ELF-1 (cell line): ENCODE data around the gene DGKQ.

Source experiments
- DNase-seq: peaks from one replicate; pipeline ENCODE4 v3.0.0-alpha.2; 2016; ENCODE audit warnings: low read depth, low spot score

The DGKQ gene

GRCh38 chr4:961351-962230 lies 11.8 kb downstream of the DGKQ start:
- DNase-seq: no peak

GRCh38 chr4:960636-961350 lies 12.6 kb downstream of the DGKQ start:
- DNase-seq: no peak

GRCh38 chr4:960140-960635 lies 13.2 kb downstream of the DGKQ start:
- no peak for DNase-seq

- DNase-seq: no peak
Observed at GRCh38 chr4:959338-960139, 13.8 kb downstream of the DGKQ start.

GRCh38 chr4:958696-959337 lies 14.6 kb downstream of the DGKQ start:
- no peak for DNase-seq

- DNase-seq: no peak
Observed at GRCh38 chr4:958314-958665, 15.1 kb downstream of the DGKQ start.

- no peak for DNase-seq
Observed at GRCh38 chr4:957581-958313, 15.6 kb downstream of the DGKQ start.

- no peak for DNase-seq
Observed at GRCh38 chr4:957231-957580, 16.2 kb downstream of the DGKQ start.

- no peak for DNase-seq
Observed at GRCh38 chr4:956531-957230, 16.7 kb downstream of the DGKQ start.

GRCh38 chr4:955931-956381 lies 17.4 kb downstream of the DGKQ start:
- no peak for DNase-seq

- DNase-seq: no peak
Observed at GRCh38 chr4:955161-955921, 18.0 kb downstream of the DGKQ start.

GRCh38 chr4:954211-955020 lies 19.0 kb downstream of the DGKQ start:
- no peak for DNase-seq

GRCh38 chr4:953574-953915 lies 19.8 kb downstream of the DGKQ start:
- no peak for DNase-seq

- DNase-seq: no peak
Observed at GRCh38 chr4:952881-953573, 20.3 kb downstream of the DGKQ start.

GRCh38 chr4:951594-952468 lies 21.5 kb downstream of the DGKQ start:
- no peak for DNase-seq

GRCh38 chr4:951186-951585 lies 22.2 kb downstream of the DGKQ start:
- DNase-seq: no peak
